ENCODE measurements around the gene RYR2.
"Not testable (repeated sequence)": the region's sequence is repeated elsewhere in the genome, so short reads cannot be mapped to it uniquely, and the experiment has no call there.

Gene RYR2

DNA sequence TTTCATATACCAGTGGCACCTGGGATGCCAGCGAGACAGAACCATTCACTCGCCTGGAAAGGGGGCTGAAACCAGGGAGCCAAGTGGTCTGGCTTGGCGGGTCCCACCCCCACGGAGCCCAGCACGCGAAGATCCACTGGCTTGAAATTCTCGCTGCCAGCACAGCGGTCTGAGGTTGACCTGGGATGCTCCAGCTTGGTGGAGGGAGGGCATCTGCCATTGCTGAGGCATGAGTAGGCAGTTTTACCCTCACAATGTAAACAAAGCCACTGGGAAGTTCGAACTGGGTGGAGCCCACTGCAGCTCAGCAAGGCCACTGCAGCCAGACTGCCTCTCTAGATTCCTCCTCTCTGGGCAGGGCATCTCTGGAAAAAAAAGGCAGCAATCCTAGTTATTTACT lies 778.6 kb downstream of the RYR2 start:
- not testable (repeated sequence) for DNase-seq

- no peak for DNase-seq
These were observed 790.9 kb downstream of the RYR2 start for GRCh38 chr1:237832858-237833257.

DNA sequence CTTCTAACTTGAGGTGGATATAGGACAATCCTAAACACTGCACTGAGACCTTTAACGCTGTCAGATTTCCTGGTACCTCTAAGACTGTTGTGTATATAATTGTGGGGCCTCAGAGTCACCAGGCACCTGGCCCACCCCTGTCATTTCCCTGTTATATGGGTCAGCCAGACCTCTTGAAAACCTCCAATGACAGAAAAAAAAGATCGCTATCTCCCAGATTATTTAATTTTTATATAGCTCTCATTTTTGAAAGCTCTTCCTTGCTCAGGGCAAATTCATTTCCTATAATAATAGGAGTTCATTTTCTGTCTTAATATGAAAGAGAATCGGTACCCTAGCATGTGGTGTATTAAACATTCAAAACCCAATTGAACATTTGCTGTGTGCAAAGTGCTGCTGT lies 792.1 kb downstream of the RYR2 start:
- no peak for DNase-seq

- no peak for DNase-seq
These were observed 792.5 kb downstream of the RYR2 start for GRCh38 chr1:237834461-237834860.

GRCh38 chr1:237838320-237838719 lies 796.3 kb downstream of the RYR2 start:
- no peak for DNase-seq

DNA sequence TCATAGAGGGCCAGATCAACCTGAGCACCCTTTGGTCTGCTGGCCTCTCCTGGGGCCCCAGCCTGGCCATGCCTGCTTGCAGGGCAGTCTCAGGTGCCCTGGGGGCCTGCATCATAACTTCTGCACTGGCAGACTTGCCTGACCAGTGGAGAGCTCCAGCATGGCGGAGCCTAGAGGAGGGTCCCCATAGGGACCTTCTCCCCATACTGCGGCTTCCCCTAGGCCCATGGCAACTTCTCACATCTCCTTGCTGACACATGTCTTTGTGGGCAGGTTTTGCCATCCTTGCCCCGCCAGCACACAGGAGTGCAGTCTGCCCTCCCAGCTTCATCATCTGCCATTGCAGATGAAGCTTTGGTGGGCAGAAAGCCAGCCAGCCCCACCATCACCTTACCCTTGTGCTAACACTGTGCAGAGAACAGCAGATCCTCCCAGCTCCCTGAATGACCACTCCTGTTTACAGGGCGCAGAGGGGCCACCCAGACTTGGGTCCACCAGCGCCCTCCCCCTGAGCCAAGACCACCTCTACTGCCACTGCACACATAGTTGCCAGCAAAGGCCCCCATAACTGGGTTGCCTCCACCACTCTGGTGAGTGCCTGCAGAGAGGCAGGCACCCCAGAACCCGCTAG lies 797.0 kb downstream of the RYR2 start:
- no peak for DNase-seq

GRCh38 chr1:237841485-237841884 lies 799.5 kb downstream of the RYR2 start:
- no peak for DNase-seq

- DNase-seq = not testable (repeated sequence)
These were observed 801.5 kb downstream of the RYR2 start for GRCh38 chr1:237843516-237843915.

DNA sequence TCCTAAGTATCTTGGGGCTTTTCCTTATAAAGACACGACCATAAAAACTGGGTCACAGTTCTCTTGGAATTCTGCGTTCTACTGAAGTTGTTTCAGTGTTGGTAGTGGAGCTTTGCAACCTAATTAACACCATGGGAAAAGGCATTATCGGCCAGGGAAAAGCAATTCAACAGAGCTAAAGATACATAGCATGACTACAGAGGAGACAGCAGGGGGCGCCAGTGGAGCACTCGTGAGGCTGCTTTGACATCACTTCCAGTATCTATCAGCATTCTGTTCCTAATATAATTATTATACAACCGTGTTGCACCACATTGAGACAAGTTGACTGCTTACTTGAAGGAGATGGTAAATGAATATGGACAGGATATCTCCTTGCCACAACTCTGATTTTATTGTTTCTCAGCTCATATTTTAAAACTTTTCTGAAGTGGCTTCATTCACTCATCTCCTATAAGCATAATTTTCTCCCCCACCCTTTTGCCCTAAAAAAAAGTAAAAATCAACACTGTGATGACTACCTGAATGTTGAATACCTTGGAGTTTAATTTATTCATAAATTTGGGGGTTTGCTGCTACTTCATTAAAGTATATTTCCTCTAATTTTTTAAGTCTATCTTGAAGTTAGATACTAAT lies 809.3 kb downstream of the RYR2 start:
- no peak for DNase-seq

DNA sequence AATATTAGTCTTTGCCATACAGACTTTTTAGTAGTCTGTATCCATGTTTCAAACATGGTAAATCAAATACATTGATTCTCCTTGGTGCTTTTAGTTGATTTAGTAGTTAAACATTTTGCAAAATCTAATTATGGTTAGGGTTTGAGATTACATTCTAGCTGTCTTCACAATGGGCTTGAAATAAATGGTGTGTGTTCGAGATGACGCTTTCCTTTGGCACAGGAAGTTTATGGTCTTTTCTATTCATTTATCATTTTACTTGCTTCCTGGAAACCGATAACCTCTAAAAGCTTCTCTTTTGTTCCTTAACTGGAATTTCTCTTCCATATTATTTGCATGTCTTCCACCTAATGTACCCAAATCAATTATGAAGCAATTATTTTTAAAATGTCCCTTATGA lies 810.4 kb downstream of the RYR2 start:
- DNase-seq = no peak

DNA sequence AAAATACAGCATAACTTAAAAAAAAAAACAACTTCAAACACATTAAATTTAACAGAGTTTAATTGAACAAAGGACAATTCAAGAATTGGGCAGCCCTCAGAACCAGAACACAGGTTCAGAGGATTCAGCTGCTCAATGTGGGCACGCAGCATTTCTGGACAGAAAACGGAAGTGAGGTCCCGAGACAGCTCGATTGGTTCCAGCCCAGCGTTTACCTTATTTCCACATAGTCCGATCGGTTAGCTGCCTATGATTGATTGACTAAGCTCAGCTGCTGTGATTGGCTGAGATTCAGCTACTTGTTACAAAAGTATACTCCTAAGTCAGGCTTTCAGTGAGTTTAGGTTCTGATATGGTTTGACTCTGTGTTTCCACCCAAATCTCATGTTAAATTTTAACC lies 815.5 kb downstream of the RYR2 start:
- no peak for DNase-seq

DNA sequence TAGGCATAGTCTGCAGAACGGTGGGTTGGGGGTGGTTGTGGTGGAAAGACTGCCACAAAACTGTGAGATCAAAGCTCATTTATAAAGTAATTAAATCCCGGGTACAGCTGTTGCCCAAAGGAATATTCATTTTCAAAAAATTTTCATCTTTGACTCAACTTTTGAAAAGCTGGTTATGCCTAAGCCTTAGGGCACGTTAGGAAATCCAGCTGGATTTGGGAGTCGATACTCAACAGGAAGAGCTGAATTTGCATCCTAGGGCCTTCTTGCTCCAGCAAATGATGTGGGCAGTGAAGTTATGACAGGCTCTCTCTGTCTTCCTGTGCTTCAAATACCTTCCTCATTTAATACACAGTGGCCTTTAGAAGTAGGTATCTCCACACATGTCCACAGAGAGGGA lies 817.0 kb downstream of the RYR2 start:
- DNase-seq = no peak

GRCh38 chr1:237861944-237862343 lies 820.0 kb downstream of the RYR2 start:
- DNase-seq = no peak

DNA sequence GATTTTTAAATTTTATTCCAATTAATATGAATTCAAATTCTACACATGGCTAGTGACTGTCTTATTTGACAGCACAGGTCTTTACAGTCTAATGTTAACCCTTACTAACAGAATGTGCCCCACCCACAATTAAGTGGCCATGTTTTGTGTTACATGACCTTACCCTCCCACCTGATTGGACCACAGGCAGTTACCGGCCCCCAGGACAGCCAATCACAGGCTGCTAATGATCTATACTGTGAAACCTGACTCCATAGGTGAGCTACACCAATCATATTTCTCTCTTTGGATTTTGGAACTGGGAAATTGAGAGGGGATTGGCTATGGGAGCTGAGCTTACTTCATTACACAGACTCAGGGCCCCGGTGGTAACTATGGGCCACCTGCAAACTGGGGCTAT lies 821.2 kb downstream of the RYR2 start:
- DNase-seq = no peak

GRCh38 chr1:237864338-237865244 lies 822.6 kb downstream of the RYR2 start:
- DNase-seq = peak; percentile 28

- DNase-seq = no peak
These were observed 825.5 kb downstream of the RYR2 start for GRCh38 chr1:237867380-237867888.

DNA sequence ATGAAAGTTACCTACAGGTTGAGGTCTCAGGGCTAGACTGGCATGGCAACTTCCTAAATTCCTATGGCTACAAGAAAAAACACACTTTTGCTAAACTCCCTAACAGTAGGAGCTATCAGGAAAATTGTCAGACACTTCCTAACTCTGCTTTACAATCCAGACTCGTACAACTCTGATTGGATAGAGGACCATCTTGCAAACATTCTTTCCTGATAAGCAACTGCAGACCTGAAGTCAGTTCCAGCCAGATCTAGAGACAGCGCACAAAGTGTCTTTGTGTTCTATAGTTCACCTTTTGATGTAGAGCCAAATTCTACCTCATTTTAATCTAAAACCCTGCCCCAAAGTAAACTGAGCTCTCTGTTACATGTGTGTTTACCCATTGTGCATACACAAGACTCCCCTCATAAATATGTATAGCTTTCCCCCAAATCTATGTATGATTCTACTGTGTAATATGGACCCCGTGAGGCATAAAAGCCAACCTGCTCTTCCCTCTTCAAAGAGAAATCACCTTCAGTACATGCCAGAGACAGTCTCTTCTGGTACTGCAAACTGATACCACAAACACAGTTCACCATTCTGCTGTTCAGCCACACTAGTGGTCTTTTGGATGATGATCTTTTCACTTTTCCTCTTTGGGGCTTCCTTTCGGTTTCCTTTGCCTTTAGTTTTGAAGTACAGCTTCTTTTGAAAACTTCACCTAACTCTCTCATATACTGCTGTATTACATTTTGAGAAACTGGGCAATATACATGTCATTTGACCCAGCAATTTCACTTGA lies 827.0 kb downstream of the RYR2 start:
- no peak for DNase-seq

- DNase-seq = no peak
These were observed 831.7 kb downstream of the RYR2 start for GRCh38 chr1:237873487-237874211.

- no peak for DNase-seq
These were observed 833.3 kb downstream of the RYR2 start for GRCh38 chr1:237875291-237875690.

DNA sequence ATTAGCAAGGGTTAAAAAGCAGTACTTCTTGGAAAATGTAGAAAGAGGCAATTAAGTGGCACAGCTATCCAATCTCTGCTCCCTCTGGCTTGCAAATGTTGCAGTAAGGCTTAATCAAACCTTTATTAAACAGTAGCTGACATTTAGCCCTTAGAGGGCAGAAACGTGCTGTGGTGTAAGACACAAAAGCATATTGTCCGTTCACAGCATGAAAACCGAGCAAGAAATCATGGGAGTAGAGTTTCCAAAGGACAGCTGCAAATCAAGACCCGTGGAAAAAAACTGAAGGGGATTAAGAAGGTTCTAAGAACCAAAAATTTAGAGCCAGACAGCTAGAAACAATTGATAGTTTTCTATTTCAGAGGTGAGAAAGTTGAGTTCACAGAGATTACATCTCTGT lies 835.6 kb downstream of the RYR2 start:
- no peak for DNase-seq

DNA sequence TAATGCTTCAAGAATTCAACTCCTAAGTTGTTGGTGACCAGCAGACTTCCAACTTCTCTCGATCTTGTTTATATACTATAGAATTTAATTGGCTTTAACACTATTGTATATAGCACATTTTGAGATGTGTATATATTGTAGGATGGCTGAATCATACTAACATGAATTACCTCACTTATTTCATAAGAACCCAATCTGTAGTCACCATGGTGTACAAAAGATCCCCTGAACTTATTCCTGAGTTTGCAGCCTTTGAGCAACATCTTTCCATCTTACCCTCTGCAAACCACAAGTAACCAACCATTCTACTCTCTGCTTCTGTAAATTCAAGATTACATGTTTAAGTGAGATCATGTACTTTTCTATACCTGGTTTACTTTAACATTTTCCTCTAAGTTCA lies 836.4 kb downstream of the RYR2 start:
- no peak for DNase-seq

- DNase-seq = no peak
These were observed 837.2 kb downstream of the RYR2 start for GRCh38 chr1:237879195-237879594.
